ENCODE results near the gene ABHD18. TPM values are rescaled to one million over a fixed set of nuclear protein-coding genes. Genes with fewer than 3 reads are reported as not detected.
"Not testable (repeated sequence)": the region's sequence is repeated elsewhere in the genome, so short reads cannot be mapped to it uniquely, and the experiment has no call there.

Gene ABHD18
- total RNA-seq, 6 experiments from 2014 or later: 4.0 to 4.9 (median 4.3) TPM

DNA sequence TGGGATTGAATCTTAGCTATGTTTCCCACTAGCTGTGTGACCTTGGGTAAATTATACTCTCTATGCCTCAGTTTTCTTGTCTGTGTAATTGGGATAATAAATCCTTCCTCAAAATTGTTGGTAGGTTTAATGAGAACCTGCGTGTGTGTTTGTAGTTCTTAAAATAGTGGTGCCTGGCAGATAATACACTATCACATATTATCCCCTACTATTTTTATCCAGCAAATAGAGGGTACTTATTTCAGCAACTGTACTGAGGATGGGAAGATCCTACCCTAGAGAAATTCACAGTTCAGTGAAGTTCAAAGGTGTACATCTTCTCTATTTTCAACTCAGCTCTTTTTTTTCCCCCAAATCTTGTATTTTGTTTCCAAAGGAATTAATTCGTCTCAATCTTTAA lies 17.2 kb downstream of the ABHD18 start:
- no peak overlapping the region for H3K4me3 Mint-ChIP-seq
- no peak overlapping the region for H3K27ac Mint-ChIP-seq
- DNase-seq: no peak
- no peaks in the 10 kb centered on the region for H3K27me3 Mint-ChIP-seq (ENCODE audit: insufficient read depth)
- H3K9me3 Mint-ChIP-seq: no peaks in the 10 kb centered on the region
- TF ChIP-seq, protein P1, sequence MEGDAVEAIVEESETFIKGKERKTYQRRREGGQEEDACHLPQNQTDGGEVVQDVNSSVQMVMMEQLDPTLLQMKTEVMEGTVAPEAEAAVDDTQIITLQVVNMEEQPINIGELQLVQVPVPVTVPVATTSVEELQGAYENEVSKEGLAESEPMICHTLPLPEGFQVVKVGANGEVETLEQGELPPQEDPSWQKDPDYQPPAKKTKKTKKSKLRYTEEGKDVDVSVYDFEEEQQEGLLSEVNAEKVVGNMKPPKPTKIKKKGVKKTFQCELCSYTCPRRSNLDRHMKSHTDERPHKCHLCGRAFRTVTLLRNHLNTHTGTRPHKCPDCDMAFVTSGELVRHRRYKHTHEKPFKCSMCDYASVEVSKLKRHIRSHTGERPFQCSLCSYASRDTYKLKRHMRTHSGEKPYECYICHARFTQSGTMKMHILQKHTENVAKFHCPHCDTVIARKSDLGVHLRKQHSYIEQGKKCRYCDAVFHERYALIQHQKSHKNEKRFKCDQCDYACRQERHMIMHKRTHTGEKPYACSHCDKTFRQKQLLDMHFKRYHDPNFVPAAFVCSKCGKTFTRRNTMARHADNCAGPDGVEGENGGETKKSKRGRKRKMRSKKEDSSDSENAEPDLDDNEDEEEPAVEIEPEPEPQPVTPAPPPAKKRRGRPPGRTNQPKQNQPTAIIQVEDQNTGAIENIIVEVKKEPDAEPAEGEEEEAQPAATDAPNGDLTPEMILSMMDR (IDR thresholded peaks at IDR 0.05): no peak
- H3K4me1 Mint-ChIP-seq (ENCODE audit: low read depth): no peaks in the 10 kb centered on the region
- H3K36me3 Mint-ChIP-seq (ENCODE audit: low read depth): no peaks in the 10 kb centered on the region

DNA sequence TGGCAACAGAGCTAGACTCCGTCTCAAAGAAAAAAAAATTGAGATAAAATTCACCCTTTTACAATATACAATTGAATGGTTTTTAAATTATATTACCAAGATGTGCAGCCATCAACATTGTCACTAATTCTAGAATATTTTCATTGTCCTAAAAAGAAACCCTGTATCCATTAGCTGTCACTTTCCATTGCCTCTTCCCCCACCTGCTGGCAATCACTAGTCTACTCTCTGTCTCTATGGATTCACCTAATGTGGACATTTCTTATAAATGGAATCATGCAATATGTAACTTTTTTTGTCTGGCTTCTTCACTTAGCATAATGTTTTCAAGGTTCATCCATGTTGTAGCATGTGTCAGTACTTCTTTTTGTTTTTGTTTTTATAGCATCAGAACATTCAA lies 20.8 kb downstream of the ABHD18 start:
- no peak for DNase-seq
- Mint-ChIP-seq H3K27ac (no peak overlapping the region), H3K9me3 (no peaks in the 10 kb centered on the region), H3K4me3 (no peak overlapping the region), H3K27me3 (ENCODE audit: insufficient read depth) (no peaks in the 10 kb centered on the region), H3K4me1 (ENCODE audit: low read depth) (no peaks in the 10 kb centered on the region), H3K36me3 (ENCODE audit: low read depth) (no peaks in the 10 kb centered on the region)
- TF ChIP-seq, protein P1 (IDR thresholded peaks at IDR 0.05): no peak

DNA sequence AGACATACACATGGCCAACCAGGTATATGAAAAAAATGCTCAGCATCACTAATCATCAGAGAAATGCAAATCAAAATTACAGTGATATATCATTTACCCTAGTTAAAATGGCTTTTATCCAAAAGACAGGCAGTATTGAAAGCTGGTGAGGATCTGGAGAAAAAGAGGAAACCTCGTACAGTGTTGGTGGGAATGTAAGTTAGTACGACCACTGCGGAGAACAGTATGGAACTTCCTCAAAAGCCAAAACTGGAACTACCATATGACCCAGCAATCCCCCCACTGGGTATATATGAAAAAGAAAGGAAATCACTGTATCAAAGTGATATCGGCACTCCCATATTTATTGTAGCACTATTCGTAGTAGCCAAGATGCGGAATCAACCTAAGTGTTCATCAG lies 23.4 kb downstream of the ABHD18 start:
- Mint-ChIP-seq H3K36me3 (ENCODE audit: low read depth) (no peaks in the 10 kb centered on the region), H3K9me3 (no peaks in the 10 kb centered on the region), H3K4me1 (ENCODE audit: low read depth) (peaks cover 11% of the 10 kb centered on the region; the same call in 1 of the 2 replicates), H3K4me3 (no peak overlapping the region), H3K27me3 (ENCODE audit: insufficient read depth) (no peaks in the 10 kb centered on the region), H3K27ac (no peak overlapping the region)
- no peak for DNase-seq
- TF ChIP-seq, protein P1 (IDR thresholded peaks at IDR 0.05): no peak

DNA sequence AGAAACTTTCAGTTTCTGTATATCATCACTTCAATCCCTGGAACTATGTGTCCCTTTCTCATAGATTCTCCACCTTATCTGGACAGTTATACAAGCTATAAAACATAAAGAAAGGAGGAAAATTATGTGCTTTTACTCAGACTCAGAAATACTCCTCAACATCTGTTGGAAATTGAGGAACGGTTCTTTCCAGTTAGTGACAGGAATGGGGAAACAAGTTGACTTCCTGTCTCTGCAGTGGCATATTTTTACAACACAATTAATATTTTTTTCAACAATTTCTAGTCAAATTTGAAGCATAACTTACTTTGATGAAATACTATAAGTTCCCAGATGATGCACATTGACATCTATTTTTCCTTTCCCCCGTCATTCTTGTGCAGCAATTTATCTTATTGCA lies 27.9 kb downstream of the ABHD18 start:
- H3K27me3 Mint-ChIP-seq (ENCODE audit: insufficient read depth): no peaks in the 10 kb centered on the region; the same call in 1 of the 2 replicates
- peak overlapping the region; percentile 72 for H3K27ac Mint-ChIP-seq
- peaks cover 8% of the 10 kb centered on the region for H3K9me3 Mint-ChIP-seq
- DNase-seq: no peak
- peaks cover 33% of the 10 kb centered on the region for H3K4me1 Mint-ChIP-seq (ENCODE audit: low read depth)
- TF ChIP-seq, protein P1 (IDR thresholded peaks at IDR 0.05): no peak
- peaks cover 24% of the 10 kb centered on the region for H3K36me3 Mint-ChIP-seq (ENCODE audit: low read depth)
- peak overlapping the region; percentile 71 for H3K4me3 Mint-ChIP-seq

DNA sequence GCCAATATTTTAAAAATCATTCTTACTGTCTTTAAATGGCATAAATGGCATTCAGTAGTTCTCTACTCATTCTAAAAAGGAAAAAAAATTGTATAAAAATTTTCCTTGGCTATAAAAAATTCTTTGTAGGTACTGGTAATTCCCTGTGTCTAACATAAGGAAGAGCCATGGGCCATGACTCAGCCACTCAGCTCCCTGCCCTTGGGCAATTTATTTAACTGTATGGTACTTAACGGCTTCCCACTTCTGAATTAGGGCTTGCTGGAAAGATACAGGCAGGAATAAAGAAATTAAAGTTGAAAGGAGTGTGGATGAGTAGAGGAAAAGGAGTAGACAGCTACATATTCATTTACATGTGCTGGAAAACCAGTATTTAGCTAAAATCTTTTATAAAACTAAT lies 30.6 kb downstream of the ABHD18 start:
- peak; percentile 74 for DNase-seq
- peak overlapping the region; percentile 72 for H3K27ac Mint-ChIP-seq
- H3K36me3 Mint-ChIP-seq (ENCODE audit: low read depth): peaks cover 37% of the 10 kb centered on the region
- TF ChIP-seq, protein P1 (IDR thresholded peaks at IDR 0.05): no peak
- H3K9me3 Mint-ChIP-seq: peaks cover 16% of the 10 kb centered on the region
- no peak overlapping the region for H3K4me3 Mint-ChIP-seq
- peaks cover 33% of the 10 kb centered on the region for H3K4me1 Mint-ChIP-seq (ENCODE audit: low read depth)
- H3K27me3 Mint-ChIP-seq (ENCODE audit: insufficient read depth): no peaks in the 10 kb centered on the region; the same call in 1 of the 2 replicates

DNA sequence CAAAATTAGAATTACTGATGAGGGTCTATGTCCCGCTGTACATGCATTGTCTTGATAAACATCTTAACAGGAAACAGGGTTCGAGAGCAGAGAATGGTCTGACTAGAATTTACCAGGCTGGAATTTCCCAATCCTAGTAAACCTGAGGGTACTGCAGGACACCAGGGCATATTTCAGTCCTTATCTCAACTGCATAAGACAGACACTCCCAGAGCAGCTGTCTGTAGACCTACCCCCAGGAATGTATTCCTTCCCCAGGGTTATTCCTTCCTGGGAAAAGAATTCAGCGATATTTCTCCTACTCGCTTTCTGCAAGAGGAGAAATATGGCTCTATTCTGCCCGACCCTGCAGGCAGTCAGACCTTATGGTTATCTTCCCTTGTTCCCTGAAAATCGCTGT lies 31.3 kb downstream of the ABHD18 start:
- not testable (repeated sequence) for H3K27ac Mint-ChIP-seq; H3K27me3 Mint-ChIP-seq (ENCODE audit: insufficient read depth); H3K4me3 Mint-ChIP-seq; DNase-seq
- Mint-ChIP-seq H3K9me3 (peaks cover 16% of the 10 kb centered on the region), H3K4me1 (ENCODE audit: low read depth) (peaks cover 33% of the 10 kb centered on the region), H3K36me3 (ENCODE audit: low read depth) (peaks cover 37% of the 10 kb centered on the region)
